HG03108 (cell line): ENCODE measurements around the gene PLXNA2.

Experiments
- ATAC-seq: cut with Tn5 transposase; IDR thresholded peaks from one replicate; pipeline ENCODE4 v1.9.1; 2021; ENCODE audit warnings: moderate library complexity; ENCODE audit not compliant: unreplicated experiment

PLXNA2 gene

DNA sequence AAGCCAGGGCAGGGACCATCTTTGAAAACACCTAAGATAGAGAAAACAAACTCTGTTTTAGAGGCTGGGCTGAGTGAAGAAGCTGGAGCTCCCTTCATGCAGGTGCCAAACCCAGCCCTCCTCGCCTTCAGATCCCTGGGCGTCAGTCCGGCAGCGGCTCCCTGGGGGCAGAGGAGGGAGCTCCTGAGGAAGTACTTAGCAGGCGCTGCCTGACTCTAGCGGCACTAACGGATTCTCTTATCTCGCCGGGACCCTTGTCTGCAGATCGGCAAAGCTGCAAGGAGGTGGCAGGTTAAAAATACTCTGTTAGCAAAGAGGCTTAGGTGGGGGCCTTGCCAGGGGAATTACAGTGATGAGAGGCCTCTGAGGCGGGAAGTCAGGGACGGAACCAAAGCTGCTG, 79.6 kb downstream of the PLXNA2 start:
- no peak for ATAC-seq

- ATAC-seq: no peak
Measured at GRCh38 chr1:208163539-208163938, 80.6 kb downstream of the PLXNA2 start.

GRCh38 chr1:208162903-208163302, 81.3 kb downstream of the PLXNA2 start:
- no peak for ATAC-seq

- no peak for ATAC-seq
Measured at GRCh38 chr1:208161656-208162375, 82.4 kb downstream of the PLXNA2 start.

GRCh38 chr1:208161005-208161404, 83.2 kb downstream of the PLXNA2 start:
- ATAC-seq: no peak

DNA sequence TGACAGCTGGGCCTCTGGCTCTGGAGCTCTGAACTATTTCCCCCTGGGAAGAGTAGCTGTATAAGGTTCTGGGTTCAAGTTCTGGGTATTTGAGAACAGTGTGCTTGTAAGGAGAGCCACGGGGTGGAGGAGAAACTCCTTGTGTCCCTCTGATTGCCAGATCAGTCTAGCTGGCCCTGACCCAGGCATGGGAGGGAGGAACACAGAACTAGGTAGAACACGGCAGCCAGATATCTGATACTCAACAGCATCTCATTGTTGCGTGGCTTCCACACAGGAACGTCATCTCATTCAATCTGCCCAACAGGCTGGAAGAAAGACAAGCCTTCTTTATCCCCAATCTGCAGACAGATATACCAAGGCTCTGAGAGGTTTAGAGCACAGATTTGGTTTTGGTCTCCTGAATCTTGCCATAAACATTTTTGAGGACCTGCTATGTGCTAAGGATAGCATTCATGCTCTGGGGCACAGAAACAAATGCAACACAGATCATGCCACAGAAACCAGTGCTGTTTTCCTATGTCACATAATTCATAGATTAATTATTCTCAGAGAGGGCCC, 83.8 kb downstream of the PLXNA2 start:
- no peak for ATAC-seq

DNA sequence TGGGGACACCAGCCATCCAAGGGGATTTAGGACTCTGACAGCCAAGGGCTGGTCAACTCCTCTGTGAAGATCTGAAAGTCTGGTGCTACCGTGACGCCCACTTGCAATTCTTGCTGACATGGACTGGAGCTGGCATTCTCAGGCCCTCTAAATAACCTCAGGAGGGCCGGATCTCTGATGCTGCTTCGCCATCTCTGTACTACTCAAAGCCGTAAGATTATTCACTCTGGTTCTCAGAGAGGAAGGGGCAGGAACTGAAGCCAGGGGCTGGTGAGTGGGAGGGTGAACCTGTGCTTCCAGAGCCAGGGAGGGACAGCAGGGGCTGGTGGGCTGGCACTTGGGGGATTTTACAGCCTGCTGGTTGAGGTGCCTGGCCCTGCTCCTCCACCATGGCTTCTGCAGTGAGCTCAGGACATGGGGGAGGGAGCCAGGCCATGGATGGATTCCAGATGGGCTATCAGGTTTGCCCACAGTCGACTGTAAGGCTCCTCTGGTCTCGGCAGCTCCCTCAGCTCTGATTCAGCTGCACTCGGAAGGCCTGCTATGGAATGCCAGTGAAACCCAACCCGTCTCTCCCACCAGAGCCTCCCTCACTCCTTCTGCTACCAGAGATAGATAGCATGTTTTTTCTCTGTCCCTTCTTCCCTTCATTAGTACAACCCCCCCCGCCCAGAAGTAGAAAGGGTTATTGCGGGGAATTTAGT, 84.5 kb downstream of the PLXNA2 start:
- no peak for ATAC-seq

GRCh38 chr1:208158640-208159554, 85.3 kb downstream of the PLXNA2 start:
- no peak for ATAC-seq

DNA sequence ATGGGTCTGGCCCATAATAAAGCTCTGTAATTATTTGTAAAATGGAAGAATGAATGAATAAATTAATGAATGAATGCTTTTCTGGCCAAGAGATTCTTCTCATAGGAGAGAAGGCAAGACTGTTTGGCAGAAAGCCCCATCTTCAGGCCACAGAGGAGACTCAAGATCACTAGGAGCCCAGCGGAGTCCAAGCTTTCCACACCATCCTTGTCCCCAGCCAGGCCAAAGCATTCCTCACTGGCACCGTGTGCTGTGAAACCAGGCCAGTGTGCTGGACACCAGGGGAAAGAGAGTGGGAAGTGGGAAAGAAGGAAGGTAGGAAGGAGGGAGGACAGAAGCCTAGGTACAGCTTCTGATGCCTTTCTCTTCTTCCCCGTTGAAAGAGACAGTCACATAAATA, 86.4 kb downstream of the PLXNA2 start:
- ATAC-seq: no peak

- ATAC-seq: no peak
Measured at GRCh38 chr1:208156741-208157140, 87.4 kb downstream of the PLXNA2 start.

GRCh38 chr1:208156310-208156709, 87.9 kb downstream of the PLXNA2 start:
- no peak for ATAC-seq

DNA sequence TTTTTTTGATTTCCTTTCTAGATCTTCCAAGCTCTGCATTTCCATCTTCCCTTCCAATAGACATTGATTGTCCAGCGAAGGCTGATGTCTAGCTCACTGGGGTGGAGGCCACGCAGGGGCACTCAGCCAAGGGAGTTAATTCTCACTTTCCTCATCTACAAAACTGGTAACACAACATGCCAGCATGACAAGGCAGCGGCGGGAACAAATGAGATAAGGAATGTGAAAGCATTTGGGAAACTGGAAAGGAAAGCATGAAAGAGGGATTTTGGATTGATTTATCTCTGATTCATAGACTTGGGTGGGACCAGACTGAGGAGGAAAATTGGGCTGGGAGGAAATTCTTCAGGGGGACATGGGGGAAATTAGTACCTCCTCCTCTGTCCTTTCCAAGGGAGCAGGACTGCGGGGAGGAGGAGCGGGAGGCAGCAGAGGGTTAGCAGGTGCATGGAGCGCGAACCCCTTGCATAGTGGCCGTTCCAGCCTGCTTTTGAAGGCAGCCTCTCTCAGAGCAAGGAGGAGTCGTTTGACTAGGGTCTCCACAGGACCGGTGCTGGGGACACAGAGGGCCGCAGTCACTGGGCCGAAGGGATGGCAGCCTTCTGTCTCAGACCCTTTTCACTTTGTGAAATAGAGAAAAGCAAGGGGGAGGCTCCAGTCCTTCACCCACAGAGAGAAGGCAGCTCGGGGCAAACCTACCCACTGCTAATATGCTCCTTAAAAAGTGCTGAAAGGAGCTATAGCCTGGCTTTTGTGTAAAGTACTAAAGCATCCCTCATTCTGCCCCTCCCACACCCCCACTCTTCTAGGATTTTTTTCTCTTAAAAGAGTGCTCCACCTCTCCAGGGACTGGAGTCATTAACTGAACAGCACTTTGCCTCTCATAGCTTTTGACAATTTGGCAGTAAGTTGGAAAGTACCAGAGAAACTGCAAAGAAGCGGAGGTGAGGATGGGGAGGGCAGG, 89.2 kb downstream of the PLXNA2 start:
- no peak for ATAC-seq

DNA sequence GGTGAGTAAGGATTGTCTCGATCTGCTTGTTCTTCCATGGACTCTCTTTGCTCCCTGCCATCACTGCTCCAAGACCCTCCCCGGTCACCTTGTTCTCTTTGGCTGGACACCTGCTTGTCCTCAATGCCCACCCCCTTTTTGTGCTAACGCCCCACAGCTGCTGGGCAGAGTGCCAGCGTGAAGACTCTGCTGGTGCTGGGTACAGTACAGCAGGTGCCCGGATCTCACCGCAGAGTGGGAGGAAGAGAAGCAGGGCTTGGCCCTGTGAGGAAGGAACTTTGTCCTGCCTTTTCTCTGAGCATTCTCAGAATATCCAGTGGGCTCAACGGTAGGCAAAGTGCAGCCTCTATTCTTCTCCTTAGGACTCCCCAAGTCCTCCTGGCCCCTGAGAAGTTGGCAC, 90.1 kb downstream of the PLXNA2 start:
- ATAC-seq: no peak

DNA sequence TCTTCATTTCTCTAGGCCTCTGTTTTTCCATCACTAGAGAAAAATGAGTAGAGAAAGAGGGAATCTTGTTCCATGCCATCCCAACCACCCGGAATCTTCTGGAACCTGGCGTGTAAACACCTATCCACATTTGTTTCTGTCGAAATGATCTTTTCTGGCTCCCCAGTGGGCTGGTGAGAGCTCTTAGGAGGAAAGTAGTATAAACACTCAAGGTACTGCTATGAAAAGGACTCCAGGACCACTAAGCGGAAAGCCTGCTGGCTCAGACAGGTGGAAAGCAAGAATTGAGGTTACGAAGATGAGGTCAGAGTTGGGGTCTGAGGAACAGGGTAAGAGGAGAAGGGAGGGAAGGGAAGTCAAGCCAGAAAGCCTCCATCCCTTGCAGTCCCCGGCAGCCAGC, 90.8 kb downstream of the PLXNA2 start:
- ATAC-seq: no peak

DNA sequence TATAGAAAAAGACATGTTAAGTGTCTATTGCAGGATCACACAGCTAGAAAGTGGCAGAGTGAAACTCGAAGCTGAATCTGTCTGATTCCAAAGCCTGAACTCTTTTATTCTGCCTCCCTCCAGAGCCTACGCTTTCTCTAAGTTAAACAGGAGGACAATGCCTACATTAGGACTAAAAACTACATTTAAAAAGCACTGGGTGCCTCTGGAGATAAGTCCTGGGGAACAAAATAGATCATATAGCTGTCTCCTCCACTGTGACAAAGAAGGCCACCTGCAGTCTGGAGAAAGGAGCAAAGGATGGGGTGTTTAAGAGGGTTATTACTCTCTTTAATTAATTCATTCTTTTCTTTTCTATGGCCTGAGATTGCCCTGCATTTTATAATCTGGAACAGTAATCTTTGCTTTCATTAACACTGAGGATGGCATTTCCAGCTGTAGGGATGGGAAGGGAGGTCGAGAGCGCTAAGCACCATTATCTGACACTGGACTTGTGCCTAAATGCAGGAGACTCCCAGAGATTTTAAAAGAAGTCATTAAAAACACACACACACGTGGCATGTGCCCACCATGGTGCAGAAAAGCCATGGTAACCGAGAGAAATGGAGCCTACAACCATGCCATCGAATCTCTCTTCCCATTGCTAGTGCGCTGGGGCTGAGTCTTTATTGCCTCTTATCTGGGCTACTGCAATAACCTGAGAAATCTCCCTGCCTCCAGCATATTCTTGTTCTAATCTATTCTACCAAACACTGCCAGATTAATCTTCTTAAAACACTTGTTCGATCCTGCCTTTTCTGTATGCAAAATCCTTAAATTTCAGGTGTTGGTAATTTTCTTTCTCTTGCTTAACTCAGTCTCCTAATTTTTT, 92.2 kb downstream of the PLXNA2 start:
- no peak for ATAC-seq

GRCh38 chr1:208150833-208151458, 93.2 kb downstream of the PLXNA2 start:
- no peak for ATAC-seq

DNA sequence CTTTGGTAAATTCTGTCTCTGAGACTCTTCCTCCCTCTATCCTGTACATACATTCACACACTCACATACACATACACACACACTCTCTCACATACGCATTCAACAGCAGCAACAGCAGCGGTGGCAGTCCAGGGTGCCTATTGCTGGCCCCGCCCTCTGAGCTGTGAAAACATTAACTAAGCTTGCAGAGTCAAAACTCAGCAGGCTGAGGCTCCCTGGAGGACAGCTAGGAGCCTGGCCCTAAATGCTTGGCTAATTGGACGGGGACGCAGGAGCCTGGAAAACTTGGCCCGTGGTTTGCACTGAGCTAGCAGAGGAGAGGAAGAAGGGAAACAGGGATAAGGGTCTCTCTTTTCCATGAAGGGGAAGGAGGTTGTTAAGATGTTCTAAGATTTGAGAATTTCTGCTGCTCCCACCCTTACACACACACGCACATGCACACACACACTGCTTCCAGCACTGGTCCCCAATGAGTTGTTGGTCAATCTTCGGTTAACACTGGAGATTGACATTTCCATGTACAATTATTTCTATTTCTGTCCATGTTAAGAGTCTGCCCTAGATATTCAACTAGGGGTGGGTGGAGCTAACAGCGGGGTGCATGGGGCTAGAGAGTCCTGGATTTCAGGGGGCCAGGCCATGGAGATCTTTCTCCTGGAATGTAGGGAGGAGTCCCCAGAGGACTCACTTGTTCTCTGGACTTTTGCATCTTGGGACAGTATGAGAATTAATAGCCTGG, 94.2 kb downstream of the PLXNA2 start:
- ATAC-seq: no peak

DNA sequence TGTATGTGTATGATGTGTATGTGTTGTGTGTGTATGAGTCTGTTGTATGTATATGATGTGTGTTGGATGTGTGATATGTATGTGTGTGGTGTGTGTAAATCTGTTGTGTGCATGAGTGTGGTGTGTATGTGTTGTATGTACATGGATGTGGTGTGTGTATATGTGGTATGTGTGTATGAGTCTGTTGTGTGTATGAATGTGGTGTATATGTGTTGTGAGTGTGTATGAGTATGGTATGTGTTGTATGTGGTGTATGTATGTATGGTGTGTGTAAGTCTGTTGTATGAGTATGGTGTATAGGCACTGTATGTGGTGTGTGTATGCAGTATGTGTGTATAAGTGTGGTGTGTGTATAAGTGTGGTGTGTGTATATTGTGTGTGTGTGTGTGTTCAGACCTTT, 95.0 kb downstream of the PLXNA2 start:
- no peak for ATAC-seq
